ENCODE data around the gene ANKRD23. TPM values are rescaled to one million over a fixed set of nuclear protein-coding genes. Genes with fewer than 3 reads are reported as not detected.
"Not testable (repeated sequence)": the region's sequence is repeated elsewhere in the genome, so short reads cannot be mapped to it uniquely, and the experiment has no call there.

Gene ANKRD23
- total RNA-seq, 3 donors from 2014 or later = 3.2 to 5.1 (median 4.9) TPM

- no peaks in the 10 kb centered on the region for H3K36me3 ChIP-seq (ENCODE audit: low read depth)
- DNase-seq = no peak
- no peak for ATAC-seq
- TF ChIP-seq CTCF (IDR thresholded peaks at IDR 0.05) = no peak
- H3K9me3 ChIP-seq = no peaks in the 10 kb centered on the region
- intact Hi-C loops (cut with DNase I, micrococcal nuclease) = no loop called here
- H3K4me3 ChIP-seq = no peak overlapping the region
- H3K4me1 ChIP-seq (ENCODE audit: low read depth) = no peaks in the 10 kb centered on the region
These were observed 35.5 kb downstream of the ANKRD23 start for GRCh38 chr2:96808176-96808837.

- H3K36me3 ChIP-seq (ENCODE audit: low read depth) = no peaks in the 10 kb centered on the region
- DNase-seq (no peak), ATAC-seq (no peak)
- H3K4me3 ChIP-seq = no peak overlapping the region
- intact Hi-C loops (cut with DNase I, micrococcal nuclease) = no loop called here
- H3K9me3 ChIP-seq = no peaks in the 10 kb centered on the region
- no peak for TF ChIP-seq CTCF (IDR thresholded peaks at IDR 0.05)
- H3K4me1 ChIP-seq (ENCODE audit: low read depth) = no peaks in the 10 kb centered on the region
These were observed 36.7 kb downstream of the ANKRD23 start for GRCh38 chr2:96807127-96807471.

GRCh38 chr2:96806468-96807126 lies 37.2 kb downstream of the ANKRD23 start:
- intact Hi-C loops (cut with DNase I, micrococcal nuclease) = no loop called here
- no peak overlapping the region for H3K4me3 ChIP-seq

GRCh38 chr2:96805946-96806345 lies 37.9 kb downstream of the ANKRD23 start:
- not testable (repeated sequence) for DNase-seq

More at GRCh38 chr2:96806468-96807126, 37.2 kb downstream of the ANKRD23 start:
- H3K9me3 ChIP-seq = no peaks in the 10 kb centered on the region
- ATAC-seq (peak; percentile 59), DNase-seq (peak in 1 of 3 donors; percentile 62)
- TF ChIP-seq CTCF (IDR thresholded peaks at IDR 0.05) = no peak
- H3K36me3 ChIP-seq (ENCODE audit: low read depth) = no peaks in the 10 kb centered on the region
- H3K4me1 ChIP-seq (ENCODE audit: low read depth) = no peaks in the 10 kb centered on the region

GRCh38 chr2:96804986-96805385 lies 38.8 kb downstream of the ANKRD23 start:
- intact Hi-C loops (cut with DNase I, micrococcal nuclease) = no loop called here
- H3K36me3 ChIP-seq (ENCODE audit: low read depth) = peaks cover 4% of the 10 kb centered on the region
- H3K9me3 ChIP-seq = no peaks in the 10 kb centered on the region
- DNase-seq = no peak
- no peak for ATAC-seq
- no peak overlapping the region for H3K4me3 ChIP-seq
- TF ChIP-seq CTCF (IDR thresholded peaks at IDR 0.05) = no peak
- peaks cover 5% of the 10 kb centered on the region for H3K4me1 ChIP-seq (ENCODE audit: low read depth)

More at GRCh38 chr2:96805946-96806345, 37.9 kb downstream of the ANKRD23 start:
- H3K4me3 ChIP-seq; H3K4me1 ChIP-seq (ENCODE audit: low read depth); H3K36me3 ChIP-seq (ENCODE audit: low read depth); intact Hi-C loops (cut with DNase I, micrococcal nuclease); ATAC-seq; H3K9me3 ChIP-seq: not testable (repeated sequence)

GRCh38 chr2:96802721-96803120 lies 41.1 kb downstream of the ANKRD23 start:
- H3K36me3 ChIP-seq (ENCODE audit: low read depth) = peaks cover 4% of the 10 kb centered on the region

More at GRCh38 chr2:96802721-96803120, 41.1 kb downstream of the ANKRD23 start:
- ATAC-seq (no peak), DNase-seq (no peak)
- Histone ChIP-seq H3K4me1 (ENCODE audit: low read depth) (peaks cover 5% of the 10 kb centered on the region), H3K4me3 (no peak overlapping the region), H3K9me3 (no peaks in the 10 kb centered on the region)
- intact Hi-C loops (cut with DNase I, micrococcal nuclease) = no loop called here
- no peak for TF ChIP-seq CTCF (IDR thresholded peaks at IDR 0.05)
